CD4-positive, alpha-beta T cell treated with Interleukin-6 at 100 ng/mL for 8 hours (primary cell): ENCODE results near the gene NR2E3.
"Not testable (repeated sequence)": the region's sequence is repeated elsewhere in the genome, so short reads cannot be mapped to it uniquely, and the experiment has no call there.

Experiments
- DNase-seq: peaks from one replicate; pipeline ENCODE4 v3.0.0-alpha.2; 2020; ENCODE audit warnings: mixed read lengths, low spot score

NR2E3 gene

DNA sequence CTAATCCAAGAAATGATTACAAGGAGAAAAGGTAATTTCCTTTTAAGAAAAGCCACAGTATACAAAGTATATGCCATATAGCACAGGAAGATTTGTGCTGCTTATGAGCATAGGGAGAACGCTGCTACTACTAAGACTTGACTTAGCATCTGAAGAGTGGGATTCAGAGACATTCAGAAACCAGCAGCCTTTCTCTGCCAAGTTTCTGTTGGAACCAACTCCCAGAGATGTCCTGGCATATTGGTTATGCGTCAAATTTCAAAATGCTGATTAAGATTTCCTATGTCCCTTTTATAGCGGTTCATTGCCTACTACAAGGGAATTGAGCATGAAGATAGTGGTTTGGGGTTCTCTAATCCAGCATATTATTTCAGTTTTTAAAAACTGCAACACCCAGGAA, 4.9 kb downstream of the NR2E3 start:
- DNase-seq: no peak

DNA sequence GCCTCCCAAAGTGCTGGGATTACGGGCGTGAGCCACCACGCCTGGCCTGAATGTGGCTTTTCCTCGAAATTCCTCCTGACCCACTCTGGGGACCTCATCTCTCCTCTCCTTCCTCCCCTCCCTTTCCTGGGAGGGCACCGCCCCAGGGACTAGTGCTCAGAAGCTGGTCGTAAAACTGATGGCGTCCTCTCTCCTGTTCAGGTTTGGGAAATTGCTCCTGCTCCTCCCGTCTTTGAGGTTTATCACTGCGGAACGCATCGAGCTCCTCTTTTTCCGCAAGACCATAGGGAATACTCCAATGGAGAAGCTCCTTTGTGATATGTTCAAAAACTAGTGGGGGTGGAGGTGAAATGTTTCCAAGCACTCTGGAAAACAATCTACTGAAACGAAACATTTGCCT, 7.0 kb downstream of the NR2E3 start:
- no peak for DNase-seq

DNA sequence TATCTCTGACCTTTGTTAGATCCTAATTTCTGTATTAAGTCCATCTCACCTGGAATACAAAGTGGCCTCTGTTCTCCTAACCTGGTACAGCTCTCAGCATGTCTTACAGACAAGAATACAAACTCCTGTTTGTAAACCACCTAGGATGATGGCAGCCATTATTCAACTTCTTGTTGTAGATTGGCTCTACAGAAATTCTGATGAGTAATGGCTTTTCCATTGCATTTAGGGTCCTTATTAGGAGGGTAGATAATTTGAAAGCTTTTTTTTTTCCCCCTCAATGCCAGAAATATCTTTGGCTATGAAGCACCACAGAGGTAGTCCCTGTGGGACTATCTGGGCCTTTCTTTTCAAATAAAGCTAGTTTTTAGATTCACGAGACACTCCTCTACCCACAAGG, 9.8 kb downstream of the NR2E3 start:
- DNase-seq: no peak

DNA sequence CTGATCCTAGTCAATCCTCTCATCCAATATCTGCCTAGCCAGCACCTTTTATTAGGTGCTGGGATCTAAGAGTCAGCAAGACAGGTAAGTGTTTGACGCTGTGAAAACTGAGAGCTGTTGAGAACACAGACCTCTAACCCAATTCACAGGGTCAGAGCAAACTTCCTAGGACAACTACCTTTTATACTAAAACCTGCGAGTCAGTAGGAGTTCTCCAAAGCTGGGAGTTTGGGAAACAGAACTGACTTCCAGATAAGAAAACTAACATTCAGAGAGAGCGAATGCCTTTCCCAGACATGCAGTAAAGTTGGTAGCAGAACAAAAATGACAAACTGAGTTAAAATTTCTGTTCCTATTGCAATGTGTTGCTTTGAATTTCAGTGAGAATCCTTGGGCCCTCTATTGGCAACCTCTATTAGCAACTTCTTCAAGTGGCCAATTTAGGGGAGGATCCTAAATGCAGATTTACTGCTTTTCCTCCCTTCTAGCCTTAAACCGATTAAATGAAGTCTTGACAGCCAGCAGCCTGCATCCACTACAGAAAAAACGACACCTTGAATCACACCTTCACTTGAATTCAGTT, 11.3 kb downstream of the NR2E3 start:
- DNase-seq: no peak

DNA sequence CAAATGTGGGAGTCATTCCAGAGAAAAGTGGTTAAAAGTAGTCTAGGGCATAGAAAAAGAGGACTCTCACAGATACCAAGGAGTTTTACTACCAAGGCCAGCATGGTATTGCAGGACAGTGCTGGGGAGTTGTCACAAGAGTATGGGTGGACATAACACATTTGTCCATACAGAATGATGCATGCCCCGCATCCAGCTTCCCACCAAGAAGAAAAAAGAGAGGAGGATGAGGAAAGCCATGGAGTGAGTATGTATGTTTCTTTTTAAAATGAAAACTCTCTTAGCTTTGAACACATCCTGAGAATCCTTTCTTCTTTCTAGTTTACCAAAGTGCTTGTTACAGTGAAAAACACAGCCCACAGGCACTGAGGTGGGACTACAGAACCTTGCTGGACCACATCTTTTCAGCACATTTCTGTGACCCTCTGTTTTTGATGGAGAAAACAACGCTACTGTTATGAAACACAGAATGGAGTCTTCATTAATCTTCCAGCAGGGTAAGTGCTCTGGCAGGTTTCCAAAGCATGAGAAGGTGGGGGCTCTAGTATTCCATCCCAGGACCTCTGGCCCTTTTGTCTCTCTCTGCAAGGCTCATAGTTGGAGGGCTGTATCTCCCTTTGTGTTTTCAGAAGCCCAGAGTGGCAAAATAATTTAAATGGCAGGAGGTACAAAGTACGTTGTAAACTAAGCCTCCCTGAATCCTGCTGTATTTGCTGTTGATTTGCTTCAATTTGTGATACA, 12.7 kb downstream of the NR2E3 start:
- DNase-seq: no peak

DNA sequence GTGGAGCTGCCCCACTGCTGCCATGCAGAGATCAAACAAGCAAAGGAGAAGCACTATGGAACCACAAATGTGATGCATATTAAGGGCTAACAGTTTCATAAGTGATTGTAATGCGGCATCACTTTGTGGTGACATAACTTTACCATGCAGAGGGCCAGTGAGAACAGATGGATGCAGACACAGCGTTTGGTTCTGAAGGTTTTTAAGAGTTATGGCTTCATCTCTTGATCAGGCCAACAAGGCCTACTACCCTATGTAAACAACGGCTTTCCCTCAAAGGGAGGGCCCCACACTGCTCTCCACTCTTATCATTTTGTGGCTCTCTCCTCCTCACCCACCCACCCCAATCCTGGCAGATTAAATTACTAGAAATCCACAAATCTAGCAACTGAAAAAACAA, 13.4 kb downstream of the NR2E3 start:
- no peak for DNase-seq

DNA sequence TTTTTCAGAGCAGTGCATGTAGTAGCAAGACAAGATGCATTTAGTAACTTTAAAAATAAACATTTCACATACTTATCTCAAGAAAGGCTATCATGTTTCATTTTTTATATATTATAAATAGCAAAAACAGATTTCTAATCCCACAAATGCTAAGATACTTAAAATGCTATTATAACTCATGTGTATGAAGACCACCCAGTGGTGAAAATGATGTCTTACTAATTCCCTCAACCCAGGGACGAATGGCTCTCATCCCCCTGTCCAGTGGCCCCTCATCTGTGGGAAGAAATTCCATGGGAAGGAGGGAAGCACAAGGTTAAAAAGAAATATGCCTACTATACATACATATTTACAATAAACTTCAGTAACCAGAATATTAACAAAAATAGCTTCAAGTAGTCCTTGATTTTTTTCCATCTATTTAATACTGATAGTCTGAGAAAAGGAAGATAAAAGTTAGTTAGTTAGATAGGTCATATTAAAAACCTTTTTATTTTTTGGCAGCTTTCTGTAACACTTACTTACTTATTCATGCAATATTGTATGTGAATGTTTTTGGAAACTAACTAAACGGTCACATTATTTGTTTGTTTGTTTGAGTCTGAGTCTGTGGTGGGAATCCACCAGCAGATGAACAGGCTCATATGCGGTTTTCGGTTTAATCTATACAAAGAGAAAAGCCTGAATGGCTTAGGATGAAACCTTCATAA, 14.8 kb downstream of the NR2E3 start:
- no peak for DNase-seq

DNA sequence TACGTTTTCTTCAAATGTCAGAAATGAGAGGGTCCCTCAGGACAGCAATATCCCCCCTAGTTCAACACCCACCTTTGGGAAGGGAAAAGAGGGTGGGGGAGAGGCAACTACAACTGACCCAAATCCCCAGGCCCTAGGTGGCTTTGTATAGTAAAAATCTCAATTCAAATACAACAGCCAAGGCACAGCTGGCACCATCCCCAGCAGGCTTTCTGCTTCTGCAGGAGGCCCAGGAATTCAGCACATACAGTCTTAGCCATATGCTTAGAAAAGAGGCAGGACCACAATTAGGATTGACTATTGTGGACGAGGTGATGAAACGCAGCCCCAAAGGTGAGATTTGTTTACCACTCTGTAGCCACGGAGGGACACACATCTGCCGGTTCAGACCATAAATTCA, 15.8 kb downstream of the NR2E3 start:
- no peak for DNase-seq

DNA sequence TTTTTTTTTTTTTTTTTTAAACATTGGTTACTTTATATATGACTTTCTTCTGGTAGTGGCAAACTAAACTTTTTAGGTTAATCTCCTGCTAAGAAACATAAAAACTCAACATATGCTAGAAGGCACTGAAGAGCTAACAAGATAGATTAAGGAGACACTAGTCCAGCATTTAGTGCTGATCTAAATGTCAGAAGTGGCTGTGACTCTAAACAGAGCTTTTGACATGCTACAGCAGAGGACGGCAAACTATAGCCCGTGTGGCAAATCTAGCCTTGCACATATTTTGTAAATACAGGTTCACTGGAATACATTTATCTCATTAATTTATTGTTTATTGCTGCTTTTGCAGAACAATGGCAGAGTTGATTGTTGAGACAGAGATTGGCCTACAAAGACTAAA, 20.6 kb downstream of the NR2E3 start:
- no peak for DNase-seq

DNA sequence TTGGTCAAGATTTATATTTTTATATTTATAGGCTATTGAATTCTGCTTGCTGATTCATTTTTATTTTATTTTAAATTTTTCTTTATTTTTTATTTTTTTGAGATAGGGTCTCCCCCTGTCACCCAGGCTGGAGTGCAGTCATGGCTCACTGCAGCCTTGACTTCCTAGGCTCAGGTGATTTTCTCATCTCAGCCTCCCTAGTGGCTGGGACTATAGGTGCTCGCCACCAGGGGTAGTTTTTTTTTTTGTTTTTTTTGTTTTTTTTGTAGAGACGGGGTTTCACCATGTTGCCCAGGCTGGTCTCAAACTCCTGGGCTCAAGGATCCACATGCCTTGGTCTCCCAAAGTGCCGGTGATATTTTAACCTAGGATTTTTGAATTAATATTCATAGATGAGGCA, 31.2 kb downstream of the NR2E3 start:
- DNase-seq: no peak

DNA sequence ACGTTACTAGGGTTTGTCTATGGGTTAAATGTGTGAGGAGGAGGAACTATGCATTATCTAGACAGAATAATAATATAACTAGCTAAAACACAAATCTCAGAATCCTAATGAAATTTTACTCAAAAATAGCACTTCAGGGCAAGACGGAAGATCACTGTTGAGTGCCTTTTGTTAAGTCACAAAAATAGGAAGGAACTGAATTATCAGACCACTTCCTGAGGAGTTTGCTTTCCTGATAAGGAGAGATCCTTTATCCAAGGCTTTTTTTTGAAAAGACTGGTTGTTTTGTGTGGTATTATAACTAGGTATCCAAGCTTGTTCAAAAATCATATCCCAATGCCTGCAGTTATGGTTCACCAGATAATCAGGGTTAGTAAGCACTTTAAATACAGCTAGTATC, 34.6 kb downstream of the NR2E3 start:
- no peak for DNase-seq

DNA sequence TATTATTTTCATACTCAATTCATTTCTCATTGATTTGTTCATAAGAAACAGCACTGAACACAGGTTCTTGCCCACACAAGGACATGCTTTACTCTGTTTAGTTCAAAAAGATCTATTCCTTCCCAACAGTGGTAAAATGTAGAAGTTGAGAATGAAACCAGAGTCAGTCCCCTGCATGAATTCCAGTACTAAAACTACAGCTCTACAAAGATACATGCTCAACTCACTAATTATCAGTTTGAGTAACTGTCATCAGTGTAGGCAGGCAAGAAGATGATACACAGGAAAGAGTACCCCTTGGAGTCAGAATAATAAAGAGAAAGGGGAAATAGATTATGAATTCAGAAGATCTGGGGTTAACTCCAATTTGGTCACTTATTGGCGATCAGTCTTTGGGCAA, 43.2 kb downstream of the NR2E3 start:
- no peak for DNase-seq

DNA sequence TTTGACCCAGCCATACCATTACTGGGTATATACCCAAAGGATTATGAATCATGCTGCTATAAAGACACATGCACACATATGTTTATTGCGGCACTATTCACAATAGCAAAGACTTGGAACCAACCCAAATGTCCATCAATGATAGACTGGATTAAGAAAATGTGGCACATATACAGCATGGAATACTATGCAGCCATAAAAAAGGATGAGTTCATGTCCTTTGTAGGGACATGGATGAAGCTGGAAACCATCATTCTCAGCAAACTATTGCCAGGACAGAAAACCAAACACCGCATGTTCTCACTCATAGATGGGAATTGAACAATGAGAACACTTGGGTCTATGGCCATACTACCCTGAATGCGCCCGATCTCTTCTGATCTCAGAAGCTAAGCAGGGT, 47.9 kb downstream of the NR2E3 start:
- DNase-seq: not testable (repeated sequence)
